HG03378 (cell line): Measurements from ENCODE around the gene GNAI2.
"Not testable (repeated sequence)": the region's sequence is repeated elsewhere in the genome, so short reads cannot be mapped to it uniquely, and the experiment has no call there.

Source experiments
- ATAC-seq: cut with Tn5 transposase; IDR thresholded peaks from one replicate; pipeline ENCODE4 v1.9.1; 2021; ENCODE audit warnings: mild to moderate bottlenecking, moderate library complexity; ENCODE audit not compliant: unreplicated experiment

Gene GNAI2

DNA sequence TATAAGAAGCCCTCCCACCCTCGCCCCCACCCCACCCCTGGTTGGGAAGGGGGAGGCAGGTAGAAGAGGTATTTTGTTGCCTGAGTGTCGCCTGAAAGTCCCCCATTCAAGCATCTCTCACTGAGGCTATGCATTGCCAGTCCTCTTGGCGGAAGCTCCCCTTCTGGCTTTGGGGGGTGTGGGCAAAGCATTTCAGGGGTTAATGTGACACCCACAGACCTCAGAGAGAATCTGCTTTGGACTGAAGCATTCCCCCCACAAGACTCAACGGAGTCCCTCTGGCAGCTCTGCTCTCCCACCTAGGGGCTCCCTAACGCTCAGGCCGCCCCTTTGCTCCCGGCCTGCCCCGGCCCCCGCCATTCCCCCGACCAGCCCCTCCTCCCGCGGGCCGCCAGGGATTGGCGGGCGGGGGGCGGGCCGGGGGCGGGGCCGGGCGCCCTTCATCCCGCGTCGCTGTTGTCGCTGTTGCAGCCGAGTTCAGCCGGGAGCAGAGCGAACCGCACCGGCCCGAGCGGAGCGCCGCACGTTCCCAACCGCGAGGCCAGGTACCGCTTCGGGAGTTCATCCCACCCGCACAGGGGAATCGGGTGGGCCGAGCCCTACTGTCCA is 31.1 kb upstream of the GNAI2 start, which contains the start of gene SLC38A3:
Gene SLC38A3, plus strand, starts transcription at position 468 of the 609 bp plus-strand sequence. CDS start 8,929 bp downstream, outside the sequence.
- ATAC-seq: no peak

DNA sequence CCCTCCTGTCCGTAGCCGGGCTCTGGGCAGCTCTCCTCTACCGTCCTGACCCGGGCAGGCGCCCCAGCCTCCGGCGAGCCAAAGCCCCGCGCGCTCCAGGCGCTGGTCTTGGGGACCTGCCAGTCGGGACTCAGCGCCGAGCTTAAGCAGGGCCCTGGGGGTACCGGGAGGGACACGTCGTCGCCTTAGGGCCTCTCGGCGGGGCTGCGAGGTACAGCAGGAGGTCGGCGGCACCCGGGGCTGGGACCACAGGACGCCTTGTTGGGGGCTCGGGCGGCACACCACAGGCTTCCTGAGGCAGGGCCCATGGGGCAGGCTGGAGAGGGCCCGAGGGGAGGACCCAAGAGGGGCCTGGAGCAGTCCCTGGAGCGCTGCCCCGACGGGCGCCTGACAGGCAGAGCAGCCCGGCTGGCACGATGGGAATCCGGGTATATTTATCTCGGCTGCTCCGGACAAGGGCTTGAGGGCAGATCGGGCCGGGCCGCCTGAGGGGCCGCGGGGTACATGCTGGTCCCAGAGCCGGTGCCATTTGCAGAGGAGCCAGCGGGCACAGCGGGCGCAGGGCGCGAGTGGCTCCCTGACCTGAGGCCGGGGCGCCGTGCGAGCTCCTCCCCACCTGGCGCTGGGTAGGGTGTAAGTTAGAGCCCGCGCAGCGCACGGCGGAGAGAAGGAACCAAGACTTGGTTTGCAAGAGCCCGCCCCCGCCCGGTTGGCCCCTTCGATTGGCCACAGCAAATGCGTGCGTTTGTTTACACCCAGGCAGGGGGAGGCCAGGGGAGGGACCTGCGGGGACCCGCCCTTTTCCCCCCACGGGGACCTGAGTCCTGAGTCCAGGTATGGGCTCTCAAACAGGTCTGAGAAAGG is 30.4 kb upstream of the GNAI2 start:
- ATAC-seq: no peak

DNA sequence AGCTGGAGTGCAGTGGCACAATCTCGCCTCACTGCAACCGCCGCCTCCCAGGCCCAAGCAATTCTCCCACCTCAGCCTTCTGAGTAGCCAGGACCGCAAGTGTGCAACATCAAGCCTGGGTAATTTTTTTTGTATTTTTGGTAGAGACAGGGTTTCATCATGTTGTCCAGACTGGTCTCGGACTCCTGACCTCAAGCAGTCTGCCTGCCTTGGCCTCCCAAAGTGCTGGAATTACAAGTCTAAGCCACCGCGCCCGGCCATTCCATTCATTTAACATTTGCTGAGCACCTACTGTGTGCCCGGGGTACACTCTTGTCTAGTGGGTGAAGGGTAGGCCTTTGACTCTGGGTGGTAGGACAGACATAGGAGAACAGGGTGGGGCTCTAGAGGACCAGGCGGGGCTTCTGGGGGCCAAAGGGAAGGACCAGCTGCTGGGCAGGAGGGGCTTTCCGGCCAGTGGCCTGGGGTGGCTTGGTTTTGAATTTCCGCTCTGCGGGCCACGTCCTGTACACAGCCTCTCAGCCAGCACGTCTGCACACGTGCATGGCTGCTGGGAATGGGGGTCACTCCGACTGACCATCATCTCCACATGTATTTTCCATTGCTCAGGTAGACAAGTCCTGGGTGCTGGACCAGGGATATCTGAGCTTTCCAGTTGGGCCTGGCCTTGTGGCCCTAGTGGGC is 28.5 kb upstream of the GNAI2 start:
- ATAC-seq: no peak

DNA sequence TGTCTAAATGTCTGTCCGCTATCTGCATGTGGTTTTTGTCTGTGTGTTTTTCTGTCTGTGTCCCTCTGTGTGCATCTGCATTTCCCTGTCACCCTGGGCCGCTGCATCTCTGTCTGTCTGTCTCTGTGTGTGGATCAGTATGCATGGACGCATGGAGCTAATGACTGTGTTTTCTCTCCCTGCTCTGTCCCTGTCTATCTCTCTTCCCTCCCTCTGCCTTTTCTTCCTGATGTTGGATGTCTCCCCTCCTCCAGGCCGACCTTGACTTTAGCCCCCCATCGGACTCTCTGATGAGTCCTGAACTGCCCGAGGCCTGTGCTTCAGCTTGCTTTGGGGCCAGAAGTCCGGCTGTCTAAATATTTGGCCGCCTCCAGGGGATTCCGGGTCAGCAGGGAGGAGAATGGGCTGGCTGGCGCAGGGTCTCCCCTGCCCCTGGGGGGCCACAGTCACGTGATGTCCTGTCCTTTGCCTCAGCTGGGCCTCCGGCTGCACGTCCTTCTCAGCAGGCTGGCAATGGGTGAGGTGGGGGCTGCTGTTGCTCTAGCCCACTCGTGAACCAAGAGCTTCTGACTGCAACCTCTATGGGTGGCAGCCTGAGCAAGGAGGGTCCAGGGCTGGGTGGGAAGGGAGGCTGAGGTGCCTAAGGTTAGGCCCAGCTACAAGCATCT is 27.2 kb upstream of the GNAI2 start:
- no peak for ATAC-seq

DNA sequence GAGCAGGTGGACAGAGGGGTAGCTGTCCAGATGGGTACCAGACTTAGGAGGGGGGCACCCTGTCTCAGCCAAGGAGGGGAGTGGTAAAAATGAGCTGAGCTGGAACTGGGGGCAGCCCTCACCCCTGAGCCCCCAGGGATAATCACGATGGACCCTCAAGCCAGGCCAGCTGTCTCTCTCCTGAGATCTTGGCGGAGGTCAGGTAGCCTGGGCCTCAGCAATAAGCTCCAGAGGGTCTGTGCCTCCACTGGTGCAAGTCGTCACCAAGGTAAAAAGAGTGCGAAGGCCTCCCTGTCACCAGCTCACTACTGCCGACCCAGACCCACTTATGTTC is 25.9 kb upstream of the GNAI2 start:
- ATAC-seq: no peak

DNA sequence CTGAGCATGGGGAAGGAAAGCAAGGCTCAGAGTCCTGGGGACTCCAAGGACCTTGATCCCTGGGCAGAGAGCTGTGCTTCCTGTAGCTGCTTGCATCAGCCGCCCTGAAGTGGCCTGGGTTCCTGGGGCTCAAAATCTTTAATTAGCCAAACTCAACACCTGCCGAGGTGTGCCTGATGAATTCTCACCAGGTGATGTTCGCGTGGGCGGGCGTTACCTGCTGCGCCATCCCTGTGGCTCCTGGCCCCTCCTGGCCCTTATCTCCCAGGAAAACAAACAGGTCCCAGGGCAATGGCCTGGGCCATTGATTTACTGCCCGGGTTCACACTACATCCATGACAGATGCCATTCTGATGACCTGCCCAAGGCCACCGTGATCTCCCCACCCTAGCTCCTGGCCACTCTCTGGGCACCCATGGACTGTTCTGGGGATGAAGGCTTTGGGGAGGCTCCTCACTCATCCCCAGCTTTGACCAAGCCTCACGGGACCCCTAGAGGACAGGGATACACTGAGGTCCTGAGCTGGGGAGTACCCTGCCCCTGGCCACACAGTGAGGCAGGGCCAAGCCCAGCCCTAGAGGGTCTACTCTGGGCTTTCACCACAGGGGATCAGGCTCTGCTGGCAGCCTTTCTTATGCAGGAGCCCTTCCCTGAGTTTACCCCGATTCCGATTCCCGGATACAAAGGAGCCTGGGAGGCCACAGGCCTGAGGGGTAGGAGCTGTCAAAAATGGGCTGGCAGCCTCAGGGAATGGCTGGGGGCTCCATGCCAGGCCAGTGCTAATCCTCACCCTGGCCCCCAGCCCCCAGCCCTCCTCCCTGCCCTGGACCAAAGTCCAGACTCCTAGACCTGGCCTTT is 25.3 kb upstream of the GNAI2 start:
- no peak for ATAC-seq

DNA sequence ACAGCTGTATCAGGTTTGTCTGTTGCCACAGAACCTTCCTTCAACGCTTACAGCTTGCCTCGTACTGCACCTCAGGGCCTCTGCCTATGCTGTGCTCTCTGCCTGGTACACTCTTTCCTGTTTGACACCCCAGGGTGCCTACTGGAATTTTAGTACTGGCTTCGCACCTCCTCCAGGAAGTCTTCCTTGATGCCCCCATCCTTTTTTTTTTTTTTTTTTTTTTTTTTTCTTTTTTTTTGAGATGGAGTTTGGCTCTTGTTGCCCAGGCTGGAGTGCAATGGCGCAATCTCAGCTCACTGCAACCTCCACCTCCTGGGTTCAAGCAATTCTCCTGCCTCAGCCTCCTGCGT is 24.7 kb upstream of the GNAI2 start:
- not testable (repeated sequence) for ATAC-seq

DNA sequence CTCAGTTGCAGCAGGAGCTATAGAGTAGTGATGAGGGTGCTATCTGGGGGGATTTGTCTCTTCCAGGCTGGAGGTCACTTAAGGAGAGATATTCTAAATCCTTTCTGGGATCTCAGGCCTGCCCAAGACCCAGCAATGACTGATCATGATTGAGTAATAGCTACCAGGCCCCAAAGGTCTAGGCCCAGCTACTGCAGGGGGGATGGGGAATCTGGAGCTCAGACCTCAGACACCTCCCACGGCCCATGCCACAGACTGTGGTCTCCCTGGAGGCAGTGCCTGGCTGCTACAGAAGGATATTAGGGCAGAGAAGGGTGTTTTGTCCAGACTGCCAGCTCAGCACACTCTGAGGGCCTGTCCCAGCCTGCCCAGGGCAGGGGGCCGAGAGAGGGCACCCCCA is 24.1 kb upstream of the GNAI2 start:
- no peak for ATAC-seq

DNA sequence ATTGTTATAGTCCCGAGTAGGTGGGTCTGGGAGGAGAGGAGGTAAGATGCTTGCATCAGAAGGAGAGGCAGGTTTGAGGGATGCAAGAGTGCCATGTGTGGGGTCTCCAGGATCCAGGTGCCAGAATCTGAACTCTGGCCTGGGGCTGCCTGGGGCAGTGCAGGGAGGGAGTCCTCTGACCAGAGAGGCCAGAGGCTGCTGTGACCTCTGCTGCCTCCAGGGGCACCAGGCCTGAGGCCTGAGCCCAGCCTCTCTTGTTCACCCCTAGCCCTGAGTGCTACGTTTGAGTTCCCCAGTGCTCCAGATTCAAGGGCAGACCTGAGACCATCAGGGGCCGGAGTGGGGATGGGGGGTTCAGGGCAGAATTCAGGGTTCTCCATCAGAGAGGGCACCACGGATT is 23.5 kb upstream of the GNAI2 start:
- ATAC-seq: no peak

DNA sequence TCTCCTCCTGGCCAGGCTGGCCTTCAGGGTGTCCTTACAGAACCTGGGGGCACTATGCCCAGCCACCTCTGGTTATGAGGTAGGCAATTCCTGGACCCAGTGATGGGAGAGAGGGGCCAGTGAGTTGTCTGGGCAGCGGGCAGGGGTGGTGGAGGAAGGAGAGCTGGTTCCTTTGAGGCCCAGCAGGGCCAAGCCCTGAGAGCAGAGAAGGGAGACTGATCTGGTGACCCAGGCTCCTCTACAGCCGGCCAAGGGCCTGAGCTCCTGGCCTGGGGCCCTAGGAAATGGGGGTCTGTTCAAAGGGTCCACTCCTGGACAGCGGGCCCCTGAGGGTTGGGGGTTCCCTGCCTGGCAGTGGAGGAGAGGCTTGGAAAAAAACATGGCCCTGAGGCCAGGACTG is 23.0 kb upstream of the GNAI2 start:
- ATAC-seq: no peak

DNA sequence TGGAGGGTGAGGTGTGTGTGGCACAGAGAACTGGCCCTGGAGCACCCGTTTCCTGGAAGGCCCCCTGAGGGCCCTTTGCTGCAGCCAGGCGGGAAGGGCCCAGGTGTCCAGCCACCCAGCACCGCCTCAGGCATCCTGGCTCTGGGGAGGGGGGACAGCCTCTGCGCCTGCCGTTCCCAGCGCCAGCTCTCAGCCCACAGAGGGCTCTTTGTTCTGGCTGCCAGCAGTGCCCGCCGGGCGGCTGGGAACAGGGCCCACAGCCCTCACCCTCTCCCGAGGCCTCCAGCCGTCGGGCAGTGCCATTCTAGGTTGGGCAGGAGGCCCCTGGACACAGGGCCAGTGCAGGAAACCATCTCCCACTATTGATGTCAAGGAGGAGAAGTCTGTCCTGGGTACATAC is 22.6 kb upstream of the GNAI2 start:
- ATAC-seq: no peak

DNA sequence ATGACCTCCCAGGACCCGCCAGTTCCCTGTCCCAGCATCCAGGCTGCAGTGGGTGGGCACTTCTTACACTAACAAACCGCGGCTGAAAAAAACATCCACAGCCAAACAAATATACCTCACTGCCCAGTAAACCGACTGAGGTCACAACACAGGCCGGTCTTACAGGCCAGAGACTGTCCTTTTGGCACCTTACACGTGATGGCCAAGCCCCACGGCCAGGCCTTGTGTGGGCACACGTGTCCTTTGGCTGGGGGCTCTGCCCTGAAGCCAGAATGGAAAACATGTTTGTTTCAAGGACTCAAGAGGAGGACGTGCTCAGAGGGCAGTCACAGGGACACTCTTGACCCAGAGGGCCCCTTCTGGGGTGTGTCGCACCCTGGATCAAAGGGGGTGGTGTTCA is 21.2 kb upstream of the GNAI2 start:
- no peak for ATAC-seq

DNA sequence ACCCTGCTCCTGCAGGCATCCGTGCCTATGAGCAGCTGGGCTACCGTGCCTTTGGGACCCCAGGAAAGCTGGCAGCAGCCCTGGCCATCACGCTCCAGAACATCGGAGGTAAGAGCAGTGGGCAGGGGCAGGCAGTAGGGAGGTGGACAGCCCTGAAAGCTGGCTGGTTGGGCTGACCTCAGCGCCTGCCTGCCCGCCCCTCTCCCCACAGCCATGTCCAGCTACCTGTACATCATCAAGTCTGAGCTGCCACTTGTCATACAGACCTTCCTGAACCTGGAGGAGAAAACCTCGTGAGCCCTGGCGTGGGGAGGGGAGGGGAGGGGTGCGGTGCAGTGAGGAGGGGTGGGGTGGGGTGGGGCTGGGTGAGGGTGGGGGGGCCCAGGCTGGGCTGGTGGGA is 20.5 kb upstream of the GNAI2 start:
- no peak for ATAC-seq

DNA sequence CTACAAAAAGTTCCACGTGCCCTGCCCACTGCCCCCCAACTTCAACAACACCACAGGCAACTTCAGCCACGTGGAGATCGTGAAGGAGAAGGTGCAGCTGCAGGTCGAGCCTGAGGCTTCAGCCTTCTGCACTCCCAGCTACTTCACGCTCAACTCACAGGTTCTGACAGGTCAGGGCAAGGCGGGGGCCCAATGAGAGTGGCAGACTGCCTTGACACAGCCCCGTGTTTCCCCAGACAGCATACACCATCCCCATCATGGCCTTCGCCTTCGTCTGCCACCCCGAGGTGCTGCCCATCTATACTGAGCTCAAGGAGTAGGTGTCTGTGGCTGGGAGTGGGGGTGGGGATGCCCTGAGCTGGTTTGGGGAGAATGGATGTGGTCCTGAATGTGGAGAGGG is 18.3 kb upstream of the GNAI2 start:
- no peak for ATAC-seq

DNA sequence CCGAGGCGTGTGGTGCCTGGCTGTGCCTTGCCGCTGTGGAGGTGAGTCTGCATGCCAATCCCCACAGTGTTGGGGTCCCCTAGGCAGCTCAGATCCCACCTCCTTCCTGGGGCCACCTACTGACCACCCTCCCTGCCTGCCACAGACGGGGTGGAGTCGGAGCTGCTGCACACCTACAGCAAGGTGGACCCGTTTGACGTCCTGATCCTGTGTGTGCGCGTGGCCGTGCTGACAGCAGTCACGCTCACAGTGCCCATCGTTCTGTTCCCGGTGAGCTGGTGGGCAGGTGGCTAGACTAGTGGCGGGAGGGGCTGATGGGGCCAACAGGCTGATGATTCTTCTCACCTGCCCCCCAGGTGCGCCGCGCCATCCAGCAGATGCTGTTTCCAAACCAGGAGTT is 17.6 kb upstream of the GNAI2 start:
- ATAC-seq: no peak

DNA sequence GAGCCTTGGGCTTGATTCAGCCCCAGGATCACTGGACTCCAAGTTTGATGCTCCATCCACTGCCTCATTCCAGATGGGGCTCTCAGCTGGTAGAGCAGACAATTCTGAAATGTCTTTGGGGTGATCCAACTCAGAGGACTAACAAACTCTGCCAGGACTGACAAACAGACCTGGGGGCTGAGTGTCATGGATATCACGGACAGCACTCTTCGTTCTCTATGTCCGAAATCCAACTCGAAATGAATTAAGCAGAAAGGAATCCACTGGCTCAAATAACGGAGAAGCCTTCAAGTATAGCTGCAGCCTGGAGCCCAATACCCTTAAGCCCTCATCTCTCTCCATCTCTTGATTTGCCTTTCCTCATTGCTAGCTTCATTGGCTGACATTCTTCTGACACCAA is 16.7 kb upstream of the GNAI2 start:
- no peak for ATAC-seq

DNA sequence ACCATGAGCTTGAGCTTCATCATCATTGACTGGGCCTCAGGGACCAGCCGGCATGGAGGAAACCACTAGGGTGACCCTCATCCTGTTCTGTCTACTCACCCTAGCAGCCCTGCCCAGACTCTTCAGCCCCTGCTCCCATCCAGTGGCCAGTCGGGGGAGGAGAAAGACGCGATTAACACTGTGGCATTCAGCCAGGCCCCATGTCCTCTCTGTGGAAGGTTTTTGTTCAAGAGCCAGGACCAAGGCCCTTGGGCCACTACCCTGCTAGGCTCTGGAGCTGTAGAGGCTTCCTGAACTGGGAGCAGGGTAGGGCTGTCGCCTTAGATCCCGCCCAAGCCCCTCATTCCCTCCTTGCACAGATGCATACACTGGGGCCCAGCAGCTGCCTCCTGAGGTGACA is 15.9 kb upstream of the GNAI2 start:
- no peak for ATAC-seq

DNA sequence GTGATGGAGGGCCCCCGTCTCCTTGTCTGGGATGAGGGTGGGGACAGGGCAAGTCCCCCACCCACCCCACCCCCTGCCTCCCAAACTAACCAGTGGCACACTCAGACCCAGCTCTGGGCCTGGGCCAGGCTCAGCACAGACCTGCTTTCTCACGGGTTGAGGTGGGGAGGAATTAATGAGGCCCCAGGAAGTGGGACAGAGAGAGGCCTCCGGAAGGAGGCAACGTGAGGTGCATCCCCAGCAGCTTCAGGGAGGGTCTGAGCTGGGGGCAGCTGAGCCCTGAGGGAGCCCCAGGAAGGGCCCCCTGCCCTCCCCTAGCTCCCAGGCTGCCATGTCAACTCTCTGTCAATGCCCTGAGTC is 15.0 kb upstream of the GNAI2 start:
- no peak for ATAC-seq

DNA sequence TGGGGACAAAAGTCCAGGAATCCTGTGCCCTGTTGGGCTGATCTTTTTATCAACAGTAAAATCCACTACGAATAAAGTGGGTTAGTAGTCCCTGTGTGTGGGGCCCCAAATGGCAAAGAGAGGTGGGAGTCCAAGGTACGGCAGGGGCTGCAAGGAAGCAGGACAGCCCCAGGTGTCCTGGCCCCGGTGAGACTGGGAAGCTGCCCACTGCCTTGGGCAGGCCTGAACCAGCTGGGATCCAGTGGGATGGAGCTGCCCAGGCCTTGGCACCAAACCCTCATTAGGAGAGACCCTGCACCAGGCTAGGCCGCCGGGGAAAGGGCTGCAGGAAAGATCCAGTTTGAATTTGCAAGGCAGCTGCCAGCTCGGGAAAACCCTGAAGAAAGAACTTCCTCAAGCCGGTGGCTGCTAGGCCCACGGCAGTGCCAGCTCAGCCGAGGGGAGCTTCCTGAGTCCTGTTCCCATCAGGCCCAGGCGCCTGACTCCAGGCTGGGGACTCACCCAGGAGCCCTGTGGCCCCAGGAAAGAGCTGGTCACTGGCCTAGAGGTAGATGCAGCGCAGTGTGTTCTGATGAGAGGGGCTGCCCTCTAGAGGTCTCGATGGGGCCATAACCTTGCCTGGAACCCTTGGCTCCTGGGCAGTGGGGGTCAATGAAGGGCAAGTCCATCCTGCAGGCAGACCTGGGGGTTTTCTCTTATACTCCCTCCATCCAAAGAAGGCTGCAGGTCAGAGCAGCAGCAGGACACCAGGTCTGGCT is 14.4 kb upstream of the GNAI2 start:
- no peak for ATAC-seq

DNA sequence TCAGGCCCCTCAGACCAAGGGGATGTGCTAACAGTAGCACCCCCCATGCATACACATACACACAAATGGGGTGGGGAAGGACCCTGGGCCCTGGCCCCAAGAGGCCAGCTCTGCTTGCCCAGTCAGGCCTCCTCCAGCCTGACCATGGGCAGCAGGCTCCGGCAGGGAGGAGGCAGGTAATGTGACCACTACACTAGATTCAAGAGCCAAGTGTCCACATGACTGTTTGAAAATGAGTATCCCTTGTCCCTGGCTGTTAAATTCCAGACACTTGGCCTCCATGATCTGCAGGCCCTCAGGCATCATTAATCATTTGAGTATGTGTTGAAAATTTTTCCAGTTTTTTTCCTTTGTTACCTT is 13.9 kb upstream of the GNAI2 start:
- ATAC-seq: no peak
